Fibroblast of the aortic adventitia (primary cell): Measurements from ENCODE around the gene UCN3. TPM values are rescaled to one million over a fixed set of nuclear protein-coding genes. Genes with fewer than 3 reads are reported as not detected.
A peak's percentile ranks its signal among the peaks of the same experiment; 100 is the strongest.
"Not testable (repeated sequence)": the region's sequence is repeated elsewhere in the genome, so short reads cannot be mapped to it uniquely, and the experiment has no call there.

Experiments used
- DNase-seq: peaks from one replicate; pipeline ENCODE4 v3.0.0-alpha.2; 2010; ENCODE audit warnings: low read depth
- H3K4me3 ChIP-seq: 2 replicates; pipeline ENCODE4 v1.5.1; 2011; ENCODE audit warnings: low read depth, mild to moderate bottlenecking, control low read depth, low read length, moderate library complexity
- CTCF ChIP-seq: IDR thresholded peaks from 2 replicates; pipeline ENCODE4 v1.5.1; 2011; ENCODE audit warnings: mild to moderate bottlenecking, low read length, control low read depth, inconsistent platforms; ENCODE audit not compliant: insufficient read depth
- total RNA-seq: library from RNA; depleted of rRNA; stranded (reverse); fragments of >200 nt; gene quantifications from 2 replicates; pipeline ENCODE4 v1.2.3, GENCODE V29; 2012; ENCODE audit warnings: low replicate concordance

UCN3 gene
- total RNA-seq, 1 donor, result not detected

DNA sequence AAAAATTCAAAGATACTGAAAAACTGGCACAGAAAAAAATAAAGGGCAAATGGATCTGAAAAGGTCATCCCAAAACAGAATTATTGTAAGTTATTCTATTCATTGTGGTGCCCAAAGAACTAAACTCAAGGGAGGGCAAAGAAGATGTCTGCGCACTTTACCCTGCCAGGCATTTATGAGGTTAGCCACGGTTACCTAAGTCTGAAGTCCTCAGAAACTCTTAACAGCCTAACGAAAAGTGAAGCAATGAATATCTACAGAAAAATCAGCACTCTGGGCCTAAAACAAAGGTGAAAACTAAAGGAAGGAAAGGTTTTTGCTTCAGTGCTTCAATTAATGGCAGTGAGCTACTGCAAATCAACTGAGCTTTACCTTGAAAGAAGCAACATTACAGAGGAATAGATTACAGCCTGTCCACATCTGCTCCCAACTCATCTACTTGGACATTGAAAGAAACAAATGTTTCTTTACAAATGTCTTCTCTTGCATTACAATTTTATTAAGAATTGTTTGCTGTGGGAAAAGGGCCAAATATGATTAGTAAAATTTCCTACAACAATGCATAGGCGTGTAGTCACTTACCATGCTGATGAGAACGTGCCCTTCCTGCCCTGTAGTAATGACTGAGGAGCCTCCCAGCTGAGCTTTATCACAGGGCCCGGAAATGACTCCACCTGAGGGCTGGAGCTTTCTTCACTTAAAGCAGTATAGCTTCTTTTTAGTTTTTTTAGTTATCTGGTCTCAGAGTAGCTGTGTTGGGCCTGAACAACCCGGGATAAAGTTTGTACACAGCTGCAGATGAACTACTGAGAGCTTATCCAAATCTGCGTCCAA lies 39.7 kb downstream of the UCN3 start, which contains the start of gene TUBAL3:
TUBAL3 (minus strand) TSS at position 621 of the 834 bp plus-strand sequence; CDS start at position 585, 36 bp downstream.
- TF ChIP-seq CTCF, result no peak
- no peak within 1 kb of the TSS for H3K4me3 ChIP-seq
- DNase-seq, result no peak

- TF ChIP-seq CTCF, result no peak
- no peak for DNase-seq
- H3K4me3 ChIP-seq, result no peak overlapping the region
Observed at GRCh38 chr10:5406918-5407317, 42.2 kb downstream of the UCN3 start.

DNA sequence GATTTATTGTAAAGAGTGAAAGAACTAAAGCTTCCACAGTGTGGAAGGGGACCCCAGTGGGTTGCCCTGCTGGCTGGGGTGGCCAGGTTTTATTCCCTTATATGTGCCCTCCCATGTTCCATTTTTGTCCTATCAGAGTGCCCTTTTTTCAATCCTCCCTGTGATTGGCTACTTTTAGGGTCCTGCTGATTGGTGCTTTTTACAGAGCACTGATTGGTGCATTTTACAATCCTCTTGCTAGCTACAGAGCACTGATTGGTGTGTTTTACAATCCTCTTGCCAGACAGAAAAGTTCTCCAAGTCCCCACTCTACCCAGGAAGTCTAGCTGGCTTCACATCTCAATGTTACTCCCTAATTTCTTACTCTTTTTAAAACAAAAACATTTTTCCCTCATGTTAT lies 46.0 kb downstream of the UCN3 start:
- not testable (repeated sequence) for DNase-seq

GRCh38 chr10:5411941-5412276 lies 47.1 kb downstream of the UCN3 start:
- TF ChIP-seq CTCF, result no peak
- no peak for DNase-seq
- peak overlapping the region; percentile 75 for H3K4me3 ChIP-seq

More for the DNA sequence above, 46.0 kb downstream of the UCN3 start:
- H3K4me3 ChIP-seq, result not testable (repeated sequence)

DNA sequence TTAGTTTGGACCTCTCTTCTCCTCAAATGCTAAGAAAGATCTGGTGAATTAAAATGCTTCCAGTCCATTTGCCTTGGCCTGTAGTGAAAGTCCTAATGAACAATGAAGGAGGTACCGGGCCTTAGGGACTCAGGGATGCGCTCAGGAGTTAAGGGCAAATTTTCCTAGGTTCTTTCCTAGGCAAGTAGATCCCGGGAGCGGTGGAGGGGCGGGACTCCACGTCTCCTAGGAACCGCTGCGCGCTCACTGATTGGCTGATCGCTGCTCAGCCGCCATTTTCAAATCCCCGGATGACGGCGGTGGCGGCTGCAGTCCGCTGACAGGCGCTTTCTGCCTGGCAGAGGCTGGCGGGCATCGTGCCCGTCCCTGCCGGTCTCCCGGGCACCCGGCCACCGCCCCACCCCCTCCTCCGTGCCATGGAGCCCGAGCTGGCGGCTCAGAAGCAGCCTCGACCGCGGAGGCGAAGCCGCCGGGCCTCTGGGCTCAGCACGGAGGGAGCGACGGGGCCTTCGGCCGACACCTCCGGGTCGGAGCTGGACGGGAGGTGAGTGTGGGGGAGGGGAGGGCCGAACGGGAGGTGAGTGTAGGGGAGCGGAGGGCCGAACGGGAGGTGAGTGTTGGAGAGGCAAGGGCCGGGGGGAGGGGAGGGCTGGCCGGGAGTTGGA lies 47.6 kb downstream of the UCN3 start, which contains the start of gene NET1:
NET1 (plus strand) TSS at position 281 of the 665 bp plus-strand sequence; CDS start at position 417, 136 bp downstream.
- H3K4me3 ChIP-seq, result peak within 1 kb of the TSS; percentile 75
- DNase-seq, result peak; percentile 85

GRCh38 chr10:5413012-5413938 lies 48.5 kb downstream of the UCN3 start:
- TF ChIP-seq CTCF, result no peak
- DNase-seq, result peak; percentile 58
- peak overlapping the region; percentile 75 for H3K4me3 ChIP-seq

More for the DNA sequence above, 47.6 kb downstream of the UCN3 start, which contains the start of gene NET1:
- no peak for TF ChIP-seq CTCF
